GM21515 (cell line): ENCODE data around the gene PGA5.
A peak's percentile ranks its signal among the peaks of the same experiment; 100 is the strongest.

Experiments used
- ATAC-seq: cut with Tn5 transposase; IDR thresholded peaks from one replicate; pipeline ENCODE4 v1.9.1; 2021; ENCODE audit not compliant: unreplicated experiment

PGA5 gene

GRCh38 chr11:61293867-61294716 is 53.1 kb downstream of the PGA5 start:
- peak; percentile 28 for ATAC-seq

DNA sequence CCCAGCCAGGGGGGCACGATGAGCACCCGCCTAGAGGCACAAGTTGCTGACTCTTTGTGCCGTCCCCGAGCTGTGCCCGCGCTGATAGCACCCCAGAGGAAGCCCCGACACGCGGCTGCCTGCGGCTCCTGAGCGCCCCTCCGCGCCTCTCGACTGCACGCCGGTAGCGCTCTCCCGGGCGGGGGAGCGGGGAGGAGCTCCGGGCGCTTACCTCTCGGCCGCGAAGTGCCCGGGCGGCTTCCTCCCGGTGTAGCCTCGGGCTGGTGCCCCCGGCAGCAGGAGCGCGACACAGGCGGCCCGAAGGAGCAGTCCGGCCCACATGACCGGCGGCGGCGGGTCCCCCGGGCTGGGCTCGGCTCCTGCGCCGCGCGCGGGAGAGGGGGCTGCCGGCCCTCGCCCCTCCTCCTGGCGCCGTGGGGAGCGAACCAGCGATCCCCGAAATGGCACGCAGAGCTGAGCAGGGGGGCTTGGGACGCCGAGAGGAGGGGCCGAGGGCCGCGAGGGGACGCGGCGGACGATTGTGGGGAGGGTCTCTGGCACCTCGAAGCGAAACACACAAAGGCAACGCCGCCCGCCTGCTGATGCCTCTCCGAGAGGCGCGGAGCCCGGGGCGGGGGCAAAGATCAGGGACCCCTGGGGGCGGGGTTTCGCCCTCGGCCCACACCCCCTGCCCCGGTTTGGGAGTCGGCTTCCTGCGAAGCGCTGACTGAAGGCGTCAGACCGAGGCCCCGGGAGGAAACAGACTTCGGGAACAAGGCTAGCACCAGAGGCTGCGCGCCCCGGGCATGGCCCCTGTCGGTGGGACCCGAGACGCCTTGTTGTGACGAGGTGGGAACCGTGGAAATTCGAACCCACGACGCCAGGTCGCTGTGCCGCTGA is 54.0 kb downstream of the PGA5 start, which contains the start of gene VWCE:
Gene VWCE (minus strand): TSS at position 600 of the 879 bp plus-strand sequence. CDS start 279 bp downstream, at position 321.
- peak; percentile 67 for ATAC-seq

GRCh38 chr11:61295596-61295926 is 54.6 kb downstream of the PGA5 start:
- no peak for ATAC-seq

DNA sequence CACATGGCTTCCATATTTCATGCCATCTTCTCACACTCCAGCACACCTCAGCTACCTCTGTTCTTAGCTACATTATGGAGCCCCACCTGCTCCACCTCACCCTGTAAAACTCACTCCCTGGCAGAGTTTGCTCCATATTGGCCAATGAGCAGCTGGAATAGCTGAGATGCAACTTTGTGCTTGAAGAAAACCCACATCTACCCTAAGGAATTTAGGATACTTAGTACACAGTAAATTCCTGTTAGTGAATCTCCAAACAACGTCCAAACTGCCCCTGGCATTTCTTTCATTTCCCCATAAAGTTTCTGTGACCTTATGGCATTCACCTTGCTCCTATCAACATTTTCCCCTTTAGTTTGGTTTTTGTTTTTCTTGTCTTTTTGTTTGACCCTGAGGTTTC is 56.4 kb downstream of the PGA5 start:
- no peak for ATAC-seq

DNA sequence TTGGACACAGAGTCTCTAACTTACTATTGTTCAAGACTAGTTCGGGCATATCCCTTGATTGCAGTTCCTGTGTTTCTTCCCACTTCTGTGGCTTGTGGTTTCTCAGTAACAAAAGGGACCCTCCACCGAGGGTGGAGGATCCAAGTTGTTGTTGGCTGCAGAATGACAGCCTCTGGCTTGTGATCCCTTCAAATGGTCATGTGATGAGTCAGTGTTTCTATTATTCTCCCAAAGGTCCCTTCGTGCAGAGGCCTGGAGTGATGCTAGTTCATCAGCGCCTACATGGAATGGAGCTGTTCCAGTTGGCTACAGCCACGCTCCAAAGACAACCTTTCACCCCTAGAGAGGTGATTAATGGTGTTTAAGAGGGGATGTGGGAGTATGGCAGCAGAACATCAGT is 56.8 kb downstream of the PGA5 start:
- ATAC-seq: no peak

GRCh38 chr11:61298663-61299244 is 57.8 kb downstream of the PGA5 start:
- no peak for ATAC-seq
